CD4-positive, alpha-beta T cell (primary cell): ENCODE data around the gene CEP112. TPM values are rescaled to one million over a fixed set of nuclear protein-coding genes. Genes with fewer than 3 reads are reported as not detected.
"Not testable (repeated sequence)": the region's sequence is repeated elsewhere in the genome, so short reads cannot be mapped to it uniquely, and the experiment has no call there.

ENCODE experiments used
- ATAC-seq: fragments of 200-7000 bp; cut with Tn5 transposase; one replicate; pipeline ENCODE4 v1.10.0; 2022; ENCODE audit warnings: mild to moderate bottlenecking; ENCODE audit not compliant: poor library complexity
- CTCF ChIA-PET: fragments of 350-600 bp; sonication (Branson Sonifier 250); formaldehyde crosslinking; loops from one replicate; lab custom pipeline; 2021; ENCODE audit warnings: antibody characterized with exemption, inconsistent platforms; lab: Charles Lee
- POLR2A ChIA-PET: fragments of 350-600 bp; sonication (Branson Sonifier 250); formaldehyde crosslinking; loops from one replicate; lab custom pipeline; 2021; ENCODE audit warnings: antibody characterized with exemption, inconsistent platforms; lab: Charles Lee
- DNase-seq, 14 experiments: peaks; one replicate each; pipeline ENCODE4 v3.0.0-alpha.2; 2013 to 2020; ENCODE audit warnings: mixed read lengths in 2 of 14
- H3K27ac ChIP-seq, 2 donors: one replicate each; pipeline versions ENCODE4 v1.5.1 to v1.7.0; 2013; ENCODE audit warnings: low read length in 2 of 2, low read depth in 1 of 2, mild to moderate bottlenecking in 1 of 2
- H3K27me3 ChIP-seq, 2 experiments: 1 replicate in 1 of 2; 2 replicates in 1 of 2; pipeline versions ENCODE4 v1.6.1 to v1.7.0; 2013; ENCODE audit warnings: low read length in 2 of 2, control low read depth in 1 of 2, mild to moderate bottlenecking in 1 of 2, moderate library complexity in 1 of 2; ENCODE audit not compliant: insufficient read depth in 2 of 2, control insufficient read depth in 1 of 2
- H3K36me3 ChIP-seq: one replicate; pipeline ENCODE4 v1.6.1; 2013; ENCODE audit warnings: low read length, control low read depth; ENCODE audit not compliant: insufficient read depth
- H3K4me1 ChIP-seq: one replicate; pipeline ENCODE4 v1.6.1; 2013; ENCODE audit warnings: low read length, control low read depth; ENCODE audit not compliant: insufficient read depth
- H3K4me3 ChIP-seq: one replicate; pipeline ENCODE4 v1.5.1; 2013; ENCODE audit warnings: mild to moderate bottlenecking, low read length, moderate library complexity
- H3K9me3 ChIP-seq, 2 experiments: 1 replicate in 1 of 2; 2 replicates in 1 of 2; pipeline versions ENCODE4 v1.6.1 to v1.7.0; 2013; ENCODE audit warnings: low read length in 2 of 2, mild to moderate bottlenecking in 2 of 2, control low read depth in 1 of 2, moderate library complexity in 1 of 2; ENCODE audit not compliant: control insufficient read depth in 1 of 2, insufficient read depth in 1 of 2
- H3K27ac Mint-ChIP-seq: one replicate; pipeline ENCODE4 v1.8.0; 2020; ENCODE audit warnings: mixed read lengths
- H3K27me3 Mint-ChIP-seq: one replicate; pipeline ENCODE4 v1.8.0; 2021; ENCODE audit warnings: mixed read lengths
- H3K36me3 Mint-ChIP-seq: one replicate; pipeline ENCODE4 v1.8.0; 2021; ENCODE audit warnings: low read depth, mixed read lengths
- H3K4me1 Mint-ChIP-seq: one replicate; pipeline ENCODE4 v1.8.0; 2021; ENCODE audit warnings: low read depth, mixed read lengths
- H3K4me3 Mint-ChIP-seq: one replicate; pipeline ENCODE4 v1.8.0; 2020; ENCODE audit warnings: mild to moderate bottlenecking, mixed read lengths
- H3K9me3 Mint-ChIP-seq: one replicate; pipeline ENCODE4 v1.8.0; 2020; ENCODE audit warnings: mixed read lengths
- intact Hi-C, 2 experiments: fragments of 100-400 bp; cut with DNase I in 1 of 2; cut with micrococcal nuclease in 1 of 2; formaldehyde crosslinking; loops; one replicate each; pipeline versions ENCODE4 v1.15.1 to v1.9.0; 2023 to 2025; cut with DNase I, micrococcal nuclease
- total RNA-seq, 174 experiments: library from RNA in 2 of 174; stranded (reverse) in 2 of 174; gene quantifications; one replicate each; pipeline ENCODE4 v1.2.3 and lab custom pipeline; 2021 to 2026
- TF ChIP-seq, protein P1 (sequence below): fragments of 200-600 bp; IDR thresholded peaks from one replicate; pipeline ENCODE4 v1.8.0; 2022; ENCODE audit warnings: antibody characterized with exemption, mild to moderate bottlenecking

The CEP112 gene
- total RNA-seq, 2 experiments from 2014 or later, result 1.6 to 2.2 TPM

GRCh38 chr17:65733314-65733713 is 458.6 kb downstream of the CEP112 start:
- no peak overlapping the region for H3K27ac Mint-ChIP-seq

GRCh38 chr17:65732667-65733066 is 459.3 kb downstream of the CEP112 start:
- POLR2A ChIA-PET, result interaction anchor here (1.0 to 1.2 kb wide), 2 partner anchors 10 to 174 kb away, joined by 3 to 4 read pairs; no protein-coding TSS in a partner anchor
- H3K27ac ChIP-seq, H3K4me3 ChIP-seq, intact Hi-C loops, H3K27ac Mint-ChIP-seq, H3K9me3 ChIP-seq, H3K27me3 Mint-ChIP-seq, H3K27me3 ChIP-seq, ATAC-seq, DNase-seq, H3K4me1 ChIP-seq, H3K36me3 ChIP-seq, H3K36me3 Mint-ChIP-seq, H3K4me3 Mint-ChIP-seq, H3K9me3 Mint-ChIP-seq: not testable (repeated sequence)
- peaks cover 33% of the 10 kb centered on the region for H3K4me1 Mint-ChIP-seq
- CTCF ChIA-PET, result interaction anchor here (0.6 kb wide), 1 partner anchor 189 kb away, joined by 4 read pairs; no protein-coding TSS in a partner anchor

More at GRCh38 chr17:65733314-65733713, 458.6 kb downstream of the CEP112 start:
- intact Hi-C loops, result no loop called here
- H3K36me3 ChIP-seq, result no peaks in the 10 kb centered on the region
- TF ChIP-seq, protein P1, sequence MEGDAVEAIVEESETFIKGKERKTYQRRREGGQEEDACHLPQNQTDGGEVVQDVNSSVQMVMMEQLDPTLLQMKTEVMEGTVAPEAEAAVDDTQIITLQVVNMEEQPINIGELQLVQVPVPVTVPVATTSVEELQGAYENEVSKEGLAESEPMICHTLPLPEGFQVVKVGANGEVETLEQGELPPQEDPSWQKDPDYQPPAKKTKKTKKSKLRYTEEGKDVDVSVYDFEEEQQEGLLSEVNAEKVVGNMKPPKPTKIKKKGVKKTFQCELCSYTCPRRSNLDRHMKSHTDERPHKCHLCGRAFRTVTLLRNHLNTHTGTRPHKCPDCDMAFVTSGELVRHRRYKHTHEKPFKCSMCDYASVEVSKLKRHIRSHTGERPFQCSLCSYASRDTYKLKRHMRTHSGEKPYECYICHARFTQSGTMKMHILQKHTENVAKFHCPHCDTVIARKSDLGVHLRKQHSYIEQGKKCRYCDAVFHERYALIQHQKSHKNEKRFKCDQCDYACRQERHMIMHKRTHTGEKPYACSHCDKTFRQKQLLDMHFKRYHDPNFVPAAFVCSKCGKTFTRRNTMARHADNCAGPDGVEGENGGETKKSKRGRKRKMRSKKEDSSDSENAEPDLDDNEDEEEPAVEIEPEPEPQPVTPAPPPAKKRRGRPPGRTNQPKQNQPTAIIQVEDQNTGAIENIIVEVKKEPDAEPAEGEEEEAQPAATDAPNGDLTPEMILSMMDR, result no peak
- ChIA-PET CTCF (no interaction called here), POLR2A (interaction anchor here (1.2 kb wide), 1 partner anchor 174 kb away, joined by 3 read pairs; no protein-coding TSS in a partner anchor)
- Mint-ChIP-seq H3K4me1 (peaks cover 33% of the 10 kb centered on the region), H3K4me3 (no peak overlapping the region), H3K27me3 (no peaks in the 10 kb centered on the region), H3K36me3 (no peaks in the 10 kb centered on the region), H3K9me3 (no peaks in the 10 kb centered on the region)
- no peak overlapping the region for H3K27ac ChIP-seq
- ATAC-seq (no peak), DNase-seq (no peak)
- H3K4me3 ChIP-seq, result no peak overlapping the region
- no peaks in the 10 kb centered on the region for H3K9me3 ChIP-seq
- H3K4me1 ChIP-seq, result no peaks in the 10 kb centered on the region
- no peaks in the 10 kb centered on the region for H3K27me3 ChIP-seq

DNA sequence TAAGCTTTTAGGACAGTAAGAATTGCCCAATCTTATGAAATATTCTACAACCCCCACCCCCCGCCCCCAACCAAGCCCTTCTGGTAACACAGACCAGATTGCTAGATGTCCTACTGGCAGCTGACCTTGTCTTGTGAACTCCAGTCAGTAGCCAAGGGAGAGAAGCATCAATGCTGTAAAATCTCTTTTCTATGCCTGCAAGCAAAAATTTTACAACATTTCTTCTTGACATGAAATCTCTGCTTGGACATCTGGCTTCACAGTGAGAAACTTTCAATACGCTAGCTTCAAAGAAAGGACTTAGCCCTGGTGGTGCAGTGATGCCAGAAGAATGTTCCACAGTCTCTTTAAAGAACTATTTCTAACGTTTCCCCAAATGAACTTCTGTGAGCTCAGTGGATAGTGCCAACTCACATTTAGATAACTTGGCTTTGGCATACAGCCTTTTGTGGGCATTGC is 461.2 kb downstream of the CEP112 start:
- intact Hi-C loops, result no loop called here
- H3K4me1 ChIP-seq, result no peaks in the 10 kb centered on the region

More for the DNA sequence above, 461.2 kb downstream of the CEP112 start:
- CTCF ChIA-PET, result no interaction called here
- TF ChIP-seq, protein P1, result no peak
- H3K27ac Mint-ChIP-seq, result no peak overlapping the region
- H3K4me3 Mint-ChIP-seq, result no peak overlapping the region
- Histone ChIP-seq H3K9me3 (no peaks in the 10 kb centered on the region), H3K27me3 (no peaks in the 10 kb centered on the region), H3K4me3 (no peak overlapping the region), H3K36me3 (no peaks in the 10 kb centered on the region), H3K27ac (no peak overlapping the region)
- no peak for ATAC-seq
- no peak for DNase-seq
- H3K27me3 Mint-ChIP-seq, result no peaks in the 10 kb centered on the region
- H3K4me1 Mint-ChIP-seq, result peaks cover 33% of the 10 kb centered on the region
- no peaks in the 10 kb centered on the region for H3K36me3 Mint-ChIP-seq
- POLR2A ChIA-PET, result no interaction called here
- no peaks in the 10 kb centered on the region for H3K9me3 Mint-ChIP-seq
